HG03064 (cell line): ENCODE results near the gene CFH.
"Not testable (repeated sequence)": the region's sequence is repeated elsewhere in the genome, so short reads cannot be mapped to it uniquely, and the experiment has no call there.

Source experiments
- ATAC-seq: cut with Tn5 transposase; IDR thresholded peaks from one replicate; pipeline ENCODE4 v1.9.1; 2021; ENCODE audit warnings: low read depth; ENCODE audit not compliant: unreplicated experiment

The CFH gene

GRCh38 chr1:196651637-196652215, at the start of gene CFH:
Gene CFH, plus strand, starts transcription at chr1:196652043. Its CDS starts 75 bp downstream, at chr1:196652118.
- ATAC-seq = no peak

- no peak for ATAC-seq
Measured at GRCh38 chr1:196603651-196604050, 48.2 kb upstream of the CFH start.

GRCh38 chr1:196607981-196608380, 43.9 kb upstream of the CFH start:
- ATAC-seq = no peak

GRCh38 chr1:196608390-196609369, 43.2 kb upstream of the CFH start, which contains the start of gene KCNT2:
Gene KCNT2, minus strand, starts transcription at chr1:196608440. Its CDS starts 131 bp downstream, at chr1:196608309.
- ATAC-seq = no peak

GRCh38 chr1:196609370-196609737, 42.5 kb upstream of the CFH start:
- ATAC-seq = no peak

- no peak for ATAC-seq
Measured at GRCh38 chr1:196611873-196612272, 40.0 kb upstream of the CFH start.

GRCh38 chr1:196619721-196620120, 32.1 kb upstream of the CFH start:
- no peak for ATAC-seq

GRCh38 chr1:196623079-196623478, 28.8 kb upstream of the CFH start:
- no peak for ATAC-seq

- no peak for ATAC-seq
Measured at GRCh38 chr1:196628838-196629237, 23.0 kb upstream of the CFH start.

GRCh38 chr1:196637606-196638005, 14.2 kb upstream of the CFH start:
- ATAC-seq = no peak

- ATAC-seq = no peak
Measured at GRCh38 chr1:196638466-196638865, 13.4 kb upstream of the CFH start.

- not testable (repeated sequence) for ATAC-seq
Measured at GRCh38 chr1:196639291-196639690, 12.6 kb upstream of the CFH start.

GRCh38 chr1:196640976-196641375, 10.9 kb upstream of the CFH start:
- no peak for ATAC-seq

GRCh38 chr1:196649990-196650389, 1.9 kb upstream of the CFH start:
- ATAC-seq = no peak

GRCh38 chr1:196650403-196650802, 1.4 kb upstream of the CFH start:
- no peak for ATAC-seq

- ATAC-seq = no peak
Measured at GRCh38 chr1:196651079-196651478, 764 bp upstream of the CFH start.

GRCh38 chr1:196654271-196654670, 2.4 kb downstream of the CFH start:
- no peak for ATAC-seq

GRCh38 chr1:196655071-196655470, 3.2 kb downstream of the CFH start:
- no peak for ATAC-seq

GRCh38 chr1:196655494-196655893, 3.7 kb downstream of the CFH start:
- ATAC-seq = no peak

GRCh38 chr1:196659471-196659870, 7.6 kb downstream of the CFH start:
- no peak for ATAC-seq

- ATAC-seq = no peak
Measured at GRCh38 chr1:196660272-196660671, 8.4 kb downstream of the CFH start.

- no peak for ATAC-seq
Measured at GRCh38 chr1:196660852-196661251, 9.0 kb downstream of the CFH start.
